Loucy (cell line): ENCODE data around the gene NSD2.

Source experiments
- CTCF ChIP-seq: fragments of 200-600 bp; sonication (generic); conservative IDR thresholded peaks from 2 replicates; pipeline ENCODE4 v1.5.1; 2014; ENCODE audit warnings: mild to moderate bottlenecking, antibody characterized with exemption, low read length
- EZH2phosphoT487 ChIP-seq: fragments of 200-600 bp; IDR thresholded peaks from 2 replicates; pipeline ENCODE4 v1.6.1; 2018; ENCODE audit warnings: antibody characterized with exemption, mild to moderate bottlenecking, moderate library complexity, borderline replicate concordance

GRCh38 chr4:1866189-1866661 is 5.0 kb upstream of the NSD2 start:
- TF ChIP-seq CTCF (no peak), EZH2phosphoT487 (no peak)
